Neural progenitor cell (in vitro differentiated cells): ENCODE measurements around the gene CDC42. TPM values are rescaled to one million over a fixed set of nuclear protein-coding genes. Genes with fewer than 3 reads are reported as not detected.

Experiments
- DNase-seq: peaks from one replicate; pipeline ENCODE4 v3.0.0-alpha.2; 2016; ENCODE audit warnings: low spot score
- H2AFZ ChIP-seq: fragments of 200-600 bp; sonication (generic); replicated peaks from 2 replicates; pipeline ENCODE4 v1.6.1; 2016; ENCODE audit warnings: antibody characterized with exemption
- H3F3A ChIP-seq: fragments of 200-600 bp; sonication (generic); 2 replicates; pipeline ENCODE4 v1.6.1; 2016; ENCODE audit warnings: antibody characterized with exemption, low read depth
- H3K27ac ChIP-seq: fragments of 200-600 bp; sonication (generic); 2 replicates; pipeline ENCODE4 v1.5.1; 2016; ENCODE audit warnings: mild to moderate bottlenecking
- H3K27me3 ChIP-seq: fragments of 200-600 bp; sonication (generic); 2 replicates; pipeline ENCODE4 v1.6.1; 2016; ENCODE audit warnings: mild to moderate bottlenecking, moderate library complexity
- H3K36me3 ChIP-seq: fragments of 200-600 bp; sonication (generic); 2 replicates; pipeline ENCODE4 v1.5.1; 2016
- H3K4me1 ChIP-seq: fragments of 200-600 bp; sonication (generic); 2 replicates; pipeline ENCODE4 v1.6.1; 2016; ENCODE audit warnings: mixed run types
- H3K4me2 ChIP-seq: fragments of 200-600 bp; sonication (generic); 2 replicates; pipeline ENCODE4 v1.6.1; 2016
- H3K4me3 ChIP-seq: fragments of 200-600 bp; sonication (generic); 2 replicates; pipeline ENCODE4 v1.5.1; 2016
- H3K79me2 ChIP-seq: fragments of 200-600 bp; sonication (generic); 2 replicates; pipeline ENCODE4 v1.6.1; 2016; ENCODE audit warnings: low read depth
- H3K9ac ChIP-seq: fragments of 200-600 bp; sonication (generic); 2 replicates; pipeline ENCODE4 v1.6.1; 2016
- H3K9me3 ChIP-seq: fragments of 200-600 bp; sonication (generic); 2 replicates; pipeline ENCODE4 v1.5.1; 2016; ENCODE audit warnings: low read depth
- H4K20me1 ChIP-seq: fragments of 200-600 bp; sonication (generic); 2 replicates; pipeline ENCODE4 v1.6.1; 2016; ENCODE audit warnings: low read depth
- H3K27ac Mint-ChIP-seq: 3 replicates; pipeline ENCODE4 v1.8.0; 2021; ENCODE audit warnings: mixed read lengths
- H3K27me3 Mint-ChIP-seq: 2 replicates; pipeline ENCODE4 v1.8.0; 2022; ENCODE audit warnings: low read depth, mild to moderate bottlenecking, inconsistent platforms, moderate library complexity, mixed read lengths; ENCODE audit not compliant: insufficient read depth
- H3K36me3 Mint-ChIP-seq: 3 replicates; pipeline ENCODE4 v1.8.0; 2021; ENCODE audit warnings: mixed read lengths
- H3K4me1 Mint-ChIP-seq: 3 replicates; pipeline ENCODE4 v1.8.0; 2021; ENCODE audit warnings: mixed read lengths
- H3K4me3 Mint-ChIP-seq: 3 replicates; pipeline ENCODE4 v1.8.0; 2021; ENCODE audit warnings: mild to moderate bottlenecking, moderate library complexity, mixed read lengths
- H3K9me3 Mint-ChIP-seq: 3 replicates; pipeline ENCODE4 v1.8.0; 2020; ENCODE audit warnings: mixed read lengths
- EZH2 ChIP-seq: fragments of 200-600 bp; sonication (generic); IDR thresholded peaks from 2 replicates; pipeline ENCODE4 v1.6.1; 2017; ENCODE audit warnings: antibody characterized with exemption, mild to moderate bottlenecking, moderate library complexity
- EZH2phosphoT487 ChIP-seq: fragments of 200-600 bp; sonication (generic); IDR thresholded peaks from 2 replicates; pipeline ENCODE4 v1.6.1; 2017; ENCODE audit warnings: antibody characterized with exemption
- total RNA-seq: library from RNA; depleted of rRNA; stranded (reverse); fragments of >200 nt; gene quantifications from 2 replicates; pipeline ENCODE4 v1.2.3, GENCODE V29; 2015; ENCODE audit warnings: low replicate concordance
- TF ChIP-seq, protein P1 (sequence below): fragments of 200-600 bp; sonication (generic); IDR thresholded peaks from 2 replicates; pipeline ENCODE4 v1.5.1; 2017; ENCODE audit warnings: antibody characterized with exemption, mild to moderate bottlenecking

Gene CDC42
- total RNA-seq, 1 donor from 2014 or later = 348 TPM

DNA sequence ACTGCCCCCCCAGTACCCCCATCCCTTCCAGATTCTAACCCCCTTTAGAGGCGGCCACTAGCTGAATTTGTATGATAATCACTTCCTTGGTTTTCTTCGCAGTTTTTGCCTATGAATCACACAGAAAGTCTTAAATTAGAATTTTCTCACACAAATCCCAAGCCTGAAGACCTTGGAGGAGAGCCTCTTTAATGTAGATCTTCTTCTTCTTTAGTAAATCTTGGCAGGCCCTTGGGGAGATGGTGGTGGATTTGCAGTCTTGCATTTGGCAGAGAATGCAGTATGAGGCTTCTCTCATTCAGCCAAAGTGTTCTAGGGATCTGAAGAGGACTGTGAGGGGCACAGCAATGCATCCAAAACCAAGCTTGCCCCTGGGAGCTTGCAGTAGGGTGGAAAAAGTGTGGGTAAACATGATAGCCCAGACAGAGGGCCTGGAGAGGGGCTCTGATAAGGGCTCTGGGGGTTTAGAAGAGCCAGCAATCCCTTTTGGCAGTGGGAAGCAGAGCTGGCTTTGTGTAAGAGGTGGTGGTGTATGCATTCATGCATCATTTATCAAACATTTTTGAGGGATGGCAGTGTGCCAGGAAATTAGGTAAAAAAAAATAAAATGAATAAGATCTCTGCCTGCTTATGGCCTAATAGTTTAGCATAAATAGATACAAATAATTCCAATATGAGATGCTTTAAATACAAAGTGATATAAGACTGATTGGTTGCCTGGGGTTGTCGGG is 7.7 kb upstream of the CDC42 start:
- no peaks in the 10 kb centered on the region for H3K4me1 ChIP-seq
- H2AFZ ChIP-seq = no peak overlapping the region
- H3K79me2 ChIP-seq = no peaks in the 10 kb centered on the region
- H3K4me2 ChIP-seq = no peak overlapping the region
- Mint-ChIP-seq H3K27ac (no peak overlapping the region), H3K4me3 (no peak overlapping the region), H3K4me1 (peaks cover 11% of the 10 kb centered on the region), H3K9me3 (no peaks in the 10 kb centered on the region), H3K36me3 (no peaks in the 10 kb centered on the region), H3K27me3 (peaks cover 9% of the 10 kb centered on the region)
- H3K4me3 ChIP-seq = no peak overlapping the region
- H3K9ac ChIP-seq = no peak overlapping the region
- no peaks in the 10 kb centered on the region for H3K9me3 ChIP-seq
- no peak for DNase-seq
- no peak overlapping the region for H3K27ac ChIP-seq
- no peaks in the 10 kb centered on the region for H3K36me3 ChIP-seq
- H3F3A ChIP-seq = no peaks in the 10 kb centered on the region
- H3K27me3 ChIP-seq = no peaks in the 10 kb centered on the region
- TF ChIP-seq EZH2 (no peak), EZH2phosphoT487 (no peak)
- TF ChIP-seq, protein P1, sequence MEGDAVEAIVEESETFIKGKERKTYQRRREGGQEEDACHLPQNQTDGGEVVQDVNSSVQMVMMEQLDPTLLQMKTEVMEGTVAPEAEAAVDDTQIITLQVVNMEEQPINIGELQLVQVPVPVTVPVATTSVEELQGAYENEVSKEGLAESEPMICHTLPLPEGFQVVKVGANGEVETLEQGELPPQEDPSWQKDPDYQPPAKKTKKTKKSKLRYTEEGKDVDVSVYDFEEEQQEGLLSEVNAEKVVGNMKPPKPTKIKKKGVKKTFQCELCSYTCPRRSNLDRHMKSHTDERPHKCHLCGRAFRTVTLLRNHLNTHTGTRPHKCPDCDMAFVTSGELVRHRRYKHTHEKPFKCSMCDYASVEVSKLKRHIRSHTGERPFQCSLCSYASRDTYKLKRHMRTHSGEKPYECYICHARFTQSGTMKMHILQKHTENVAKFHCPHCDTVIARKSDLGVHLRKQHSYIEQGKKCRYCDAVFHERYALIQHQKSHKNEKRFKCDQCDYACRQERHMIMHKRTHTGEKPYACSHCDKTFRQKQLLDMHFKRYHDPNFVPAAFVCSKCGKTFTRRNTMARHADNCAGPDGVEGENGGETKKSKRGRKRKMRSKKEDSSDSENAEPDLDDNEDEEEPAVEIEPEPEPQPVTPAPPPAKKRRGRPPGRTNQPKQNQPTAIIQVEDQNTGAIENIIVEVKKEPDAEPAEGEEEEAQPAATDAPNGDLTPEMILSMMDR = no peak
- H4K20me1 ChIP-seq = no peaks in the 10 kb centered on the region

DNA sequence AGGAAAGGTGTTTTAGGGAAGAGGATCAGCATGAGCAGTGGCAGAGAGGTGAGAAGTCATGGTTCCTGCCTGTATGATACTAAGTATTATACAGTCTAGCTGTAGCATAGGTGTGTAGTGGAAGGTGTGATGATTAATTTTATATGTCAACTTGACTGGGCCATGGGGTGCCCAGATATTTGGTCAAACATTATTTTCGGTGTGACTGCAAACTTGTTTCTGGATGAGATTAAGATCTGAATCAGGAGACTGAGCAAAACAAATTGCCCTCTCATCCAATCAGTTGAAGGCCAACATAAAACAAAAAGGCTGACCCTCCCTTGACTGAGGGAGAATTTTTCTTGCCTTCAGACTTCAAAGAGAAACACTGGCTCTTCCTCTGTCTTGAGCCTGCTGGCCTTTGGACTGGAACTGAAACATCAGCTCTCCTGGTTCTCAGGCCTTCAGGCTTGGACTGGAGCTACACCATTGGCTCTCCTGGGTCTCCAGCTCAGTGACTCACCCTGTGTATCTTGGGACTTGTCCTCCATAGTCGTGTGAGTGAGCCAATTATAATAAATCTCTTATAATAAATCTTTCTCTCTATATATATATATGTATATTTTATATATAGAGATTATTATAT is 6.8 kb upstream of the CDC42 start:
- H3K4me3 Mint-ChIP-seq = no peak overlapping the region
- no peak overlapping the region for H3K4me2 ChIP-seq
- H3K36me3 ChIP-seq = no peaks in the 10 kb centered on the region
- no peaks in the 10 kb centered on the region for H3K79me2 ChIP-seq
- no peaks in the 10 kb centered on the region for H3K36me3 Mint-ChIP-seq
- no peaks in the 10 kb centered on the region for H3K9me3 ChIP-seq
- H3K4me1 Mint-ChIP-seq = peaks cover 5% of the 10 kb centered on the region
- H3F3A ChIP-seq = no peaks in the 10 kb centered on the region
- no peak overlapping the region for H3K9ac ChIP-seq
- H3K27ac ChIP-seq = no peak overlapping the region
- no peak for TF ChIP-seq EZH2
- TF ChIP-seq, protein P1 = no peak
- H2AFZ ChIP-seq = no peak overlapping the region
- no peak overlapping the region for H3K4me3 ChIP-seq
- no peaks in the 10 kb centered on the region for H3K9me3 Mint-ChIP-seq
- DNase-seq = no peak
- peaks cover 9% of the 10 kb centered on the region for H3K27me3 Mint-ChIP-seq
- no peaks in the 10 kb centered on the region for H3K27me3 ChIP-seq
- H3K27ac Mint-ChIP-seq = no peak overlapping the region
- no peaks in the 10 kb centered on the region for H3K4me1 ChIP-seq
- no peaks in the 10 kb centered on the region for H4K20me1 ChIP-seq

DNA sequence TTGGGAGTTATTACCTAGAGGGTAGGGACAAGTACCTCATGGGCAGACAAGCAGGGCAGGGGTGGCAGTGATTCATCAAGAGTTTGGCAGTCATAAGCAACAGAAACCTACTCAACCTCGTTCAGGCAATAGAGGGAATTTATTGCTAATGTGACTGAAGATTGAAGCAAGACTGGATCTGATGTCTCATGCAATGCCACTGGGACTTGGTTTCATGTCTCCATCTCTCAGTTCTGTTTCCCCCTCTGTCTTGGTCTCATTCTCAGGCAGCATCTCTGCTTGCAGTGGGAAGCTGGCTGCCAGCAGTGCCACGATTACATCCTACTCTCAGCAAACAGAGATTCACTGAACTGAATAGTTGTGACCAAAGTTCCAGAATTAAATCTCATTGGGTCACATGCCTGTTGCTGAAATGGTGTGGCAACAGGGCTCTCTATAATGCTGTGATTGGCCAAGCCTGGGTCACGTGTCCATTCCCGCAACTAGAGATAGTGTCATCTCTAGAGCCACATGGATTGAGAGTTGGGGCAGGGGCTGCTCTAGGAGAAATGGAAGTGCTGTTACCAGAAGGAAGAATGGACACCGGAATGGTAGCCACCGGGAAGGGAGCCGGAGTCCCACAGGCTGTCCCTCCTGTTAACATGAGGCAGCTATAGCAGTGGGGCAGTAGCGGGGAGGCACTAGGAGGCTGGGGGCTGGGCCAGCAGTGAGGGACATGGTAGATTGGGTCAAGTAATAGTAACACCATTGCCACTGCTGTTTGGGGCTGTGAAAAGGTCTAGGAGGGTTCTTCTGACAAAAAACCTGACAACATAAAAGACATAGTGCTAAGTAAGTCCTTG is 3.9 kb upstream of the CDC42 start:
- peaks cover 12% of the 10 kb centered on the region for H3K27me3 Mint-ChIP-seq
- no peaks in the 10 kb centered on the region for H3K36me3 Mint-ChIP-seq
- Histone ChIP-seq H4K20me1 (peaks cover 3% of the 10 kb centered on the region), H3K27ac (no peak overlapping the region), H3F3A (peaks cover 10% of the 10 kb centered on the region), H3K9ac (no peak overlapping the region), H2AFZ (peak overlapping the region; percentile 65), H3K36me3 (no peaks in the 10 kb centered on the region), H3K4me2 (no peak overlapping the region), H3K9me3 (no peaks in the 10 kb centered on the region), H3K4me1 (no peaks in the 10 kb centered on the region), H3K27me3 (no peaks in the 10 kb centered on the region), H3K4me3 (no peak overlapping the region), H3K79me2 (peaks cover 3% of the 10 kb centered on the region)
- H3K27ac Mint-ChIP-seq = no peak overlapping the region
- DNase-seq = no peak
- no peaks in the 10 kb centered on the region for H3K9me3 Mint-ChIP-seq
- no peak overlapping the region for H3K4me3 Mint-ChIP-seq
- peaks cover 7% of the 10 kb centered on the region for H3K4me1 Mint-ChIP-seq
- TF ChIP-seq, protein P1 = no peak
- TF ChIP-seq EZH2phosphoT487 = no peak
- TF ChIP-seq EZH2 = no peak
